ENCODE data around the gene ING5. TPM values are rescaled to one million over a fixed set of nuclear protein-coding genes. Genes with fewer than 3 reads are reported as not detected.

ING5 gene
- total RNA-seq: 10 to 100 TPM; 18.3 to 44.2 TPM

DNA sequence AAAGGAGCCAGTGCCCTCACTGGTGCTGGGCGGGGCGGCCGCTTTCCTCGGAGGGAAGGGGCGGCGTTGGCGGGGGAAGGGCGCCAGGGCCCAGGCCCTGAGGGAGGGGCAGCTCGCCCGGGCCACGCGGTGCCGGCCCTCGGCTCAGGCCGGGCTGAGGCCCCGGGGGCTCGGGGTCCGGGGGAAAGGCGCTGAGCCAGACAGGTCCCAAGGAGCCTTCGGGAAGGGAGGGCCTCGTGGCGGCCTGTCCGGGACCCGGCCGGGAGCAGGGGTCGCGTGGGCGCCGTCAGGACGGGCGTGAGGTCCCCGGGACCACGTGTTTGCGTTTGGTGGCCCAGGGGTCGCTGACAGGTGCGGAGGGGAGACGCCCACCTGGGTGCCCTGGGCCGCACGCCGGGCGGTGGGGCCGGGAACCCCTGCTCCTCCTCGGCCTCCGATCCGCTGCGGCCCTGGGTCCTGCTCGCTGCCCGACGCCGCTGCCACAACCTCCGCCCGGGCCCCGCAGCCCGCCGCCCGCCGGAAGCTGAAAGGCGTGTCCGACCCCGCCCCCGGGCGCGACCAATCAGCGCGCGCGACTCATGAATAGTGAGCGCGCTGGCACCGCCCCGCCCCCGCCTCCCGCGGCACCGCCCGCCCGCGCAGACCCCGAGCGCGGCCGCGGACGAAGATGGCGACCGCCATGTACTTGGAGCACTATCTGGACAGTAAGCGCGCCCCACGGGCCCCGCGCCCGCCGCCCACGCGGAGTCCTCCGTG is at the start of gene ING5:
ING5 (plus strand) TSS at position 641 of the 756 bp plus-strand sequence; CDS start at position 668, 27 bp downstream.
- intact Hi-C loops (cut with DNase I): loop anchor here (10.0 kb wide), 1 partner anchor 173 kb away; no protein-coding TSS in a partner anchor
- H3K27me3 ChIP-seq: no peaks in the 10 kb centered on the region
- H3K9me3 ChIP-seq: no peaks in the 10 kb centered on the region
- H3K9ac ChIP-seq (ENCODE audit: low read depth in 2 of 2, low read length in 2 of 2): peak within 1 kb of the TSS; percentile 74 to 95
- peak within 1 kb of the TSS; percentile 98 for H3K4me3 ChIP-seq
- TF ChIP-seq, protein P1, sequence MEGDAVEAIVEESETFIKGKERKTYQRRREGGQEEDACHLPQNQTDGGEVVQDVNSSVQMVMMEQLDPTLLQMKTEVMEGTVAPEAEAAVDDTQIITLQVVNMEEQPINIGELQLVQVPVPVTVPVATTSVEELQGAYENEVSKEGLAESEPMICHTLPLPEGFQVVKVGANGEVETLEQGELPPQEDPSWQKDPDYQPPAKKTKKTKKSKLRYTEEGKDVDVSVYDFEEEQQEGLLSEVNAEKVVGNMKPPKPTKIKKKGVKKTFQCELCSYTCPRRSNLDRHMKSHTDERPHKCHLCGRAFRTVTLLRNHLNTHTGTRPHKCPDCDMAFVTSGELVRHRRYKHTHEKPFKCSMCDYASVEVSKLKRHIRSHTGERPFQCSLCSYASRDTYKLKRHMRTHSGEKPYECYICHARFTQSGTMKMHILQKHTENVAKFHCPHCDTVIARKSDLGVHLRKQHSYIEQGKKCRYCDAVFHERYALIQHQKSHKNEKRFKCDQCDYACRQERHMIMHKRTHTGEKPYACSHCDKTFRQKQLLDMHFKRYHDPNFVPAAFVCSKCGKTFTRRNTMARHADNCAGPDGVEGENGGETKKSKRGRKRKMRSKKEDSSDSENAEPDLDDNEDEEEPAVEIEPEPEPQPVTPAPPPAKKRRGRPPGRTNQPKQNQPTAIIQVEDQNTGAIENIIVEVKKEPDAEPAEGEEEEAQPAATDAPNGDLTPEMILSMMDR (IDR thresholded peaks at IDR 0.05): no peak
- H3K4me1 ChIP-seq: peaks cover 12% of the 10 kb centered on the region
- H3K36me3 ChIP-seq: no peaks in the 10 kb centered on the region
- peak within 1 kb of the TSS; percentile 80 for H3K27ac ChIP-seq
- DNase-seq: peak; percentile 98

DNA sequence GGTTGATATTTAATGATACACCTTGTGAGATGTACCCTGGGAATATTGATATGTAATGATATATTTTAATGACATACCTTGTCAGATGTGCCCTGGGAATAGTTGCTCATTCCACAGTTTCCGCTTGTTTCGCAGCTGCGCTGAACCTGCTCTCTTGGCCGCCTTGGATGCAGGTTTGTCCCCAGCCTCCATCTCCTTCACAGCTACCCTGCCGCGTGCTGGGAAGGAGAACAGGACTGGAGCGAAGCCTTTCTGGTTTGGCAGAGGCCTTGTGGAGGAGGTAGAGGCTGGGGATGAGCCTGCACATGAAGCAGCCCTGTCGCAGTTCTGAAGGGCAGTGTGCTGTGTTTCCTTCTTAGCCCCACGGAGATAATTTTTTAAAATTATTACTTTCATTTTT is 49.7 kb upstream of the ING5 start:
- Histone ChIP-seq H3K9me3 (no peaks in the 10 kb centered on the region), H3K36me3 (peaks cover 23% of the 10 kb centered on the region), H3K9ac (ENCODE audit: low read depth in 2 of 2, low read length in 2 of 2) (no peak overlapping the region), H3K4me1 (no peaks in the 10 kb centered on the region), H3K4me3 (no peak overlapping the region), H3K27me3 (no peaks in the 10 kb centered on the region), H3K27ac (no peak overlapping the region)
- TF ChIP-seq, protein P1 (IDR thresholded peaks at IDR 0.05): no peak
- no peak for DNase-seq
- intact Hi-C loops (cut with DNase I): no loop called here

GRCh38 chr2:241652722-241653121 is 49.1 kb upstream of the ING5 start:
- TF ChIP-seq, protein P1 (IDR thresholded peaks at IDR 0.05): no peak
- Histone ChIP-seq H3K4me3 (no peak overlapping the region), H3K9me3 (no peaks in the 10 kb centered on the region), H3K4me1 (no peaks in the 10 kb centered on the region), H3K27me3 (no peaks in the 10 kb centered on the region), H3K9ac (ENCODE audit: low read depth in 2 of 2, low read length in 2 of 2) (no peak overlapping the region), H3K36me3 (peaks cover 23% of the 10 kb centered on the region), H3K27ac (no peak overlapping the region)
- DNase-seq: no peak
- intact Hi-C loops (cut with DNase I): no loop called here

- Histone ChIP-seq H3K36me3 (peaks cover 23% of the 10 kb centered on the region), H3K27me3 (no peaks in the 10 kb centered on the region), H3K4me1 (no peaks in the 10 kb centered on the region), H3K9me3 (no peaks in the 10 kb centered on the region), H3K4me3 (no peak overlapping the region), H3K9ac (ENCODE audit: low read depth in 2 of 2, low read length in 2 of 2) (no peak overlapping the region), H3K27ac (no peak overlapping the region)
- DNase-seq: no peak
- TF ChIP-seq, protein P1 (IDR thresholded peaks at IDR 0.05): no peak
- intact Hi-C loops (cut with DNase I): no loop called here
These were observed 48.6 kb upstream of the ING5 start for GRCh38 chr2:241653210-241653750.

GRCh38 chr2:241654551-241654950 is 47.3 kb upstream of the ING5 start:
- TF ChIP-seq, protein P1 (IDR thresholded peaks at IDR 0.05): no peak
- no peak overlapping the region for H3K9ac ChIP-seq (ENCODE audit: low read depth in 2 of 2, low read length in 2 of 2)
- no peaks in the 10 kb centered on the region for H3K27me3 ChIP-seq
- no peak overlapping the region for H3K4me3 ChIP-seq
- no peaks in the 10 kb centered on the region for H3K4me1 ChIP-seq
- H3K27ac ChIP-seq: no peak overlapping the region
- H3K36me3 ChIP-seq: peaks cover 23% of the 10 kb centered on the region
- H3K9me3 ChIP-seq: no peaks in the 10 kb centered on the region
- no peak for DNase-seq
- intact Hi-C loops (cut with DNase I): no loop called here

All from colonic mucosa (tissue), 4 donors.